Measurements from ENCODE around the gene SPATA25. TPM values are rescaled to one million over a fixed set of nuclear protein-coding genes. Genes with fewer than 3 reads are reported as not detected.

The SPATA25 gene
- polyA plus RNA-seq, 1 donor (not counting 4 experiments of a cell fraction or from before 2014, with no cell fraction given), result not detected

- no peaks in the 10 kb centered on the region for H4K20me1 ChIP-seq (ENCODE audit: control insufficient read depth, extremely low read depth, insufficient read depth, low read length)
- no peak overlapping the region for H3K4me3 ChIP-seq (ENCODE audit: control insufficient read depth in 2 of 3, extremely low read depth in 1 of 3, insufficient read depth in 2 of 3, low read depth in 1 of 3, low read length in 3 of 3)
- no peak for TF ChIP-seq CTCF (optimal IDR thresholded peaks at IDR 0.05 in 1 of 3, IDR thresholded peaks at IDR 0.05 in 1 of 3, conservative IDR thresholded peaks at IDR 0.05 in 1 of 3; ENCODE audit: extremely low read depth in 1 of 3, insufficient read depth in 2 of 3, low read length in 3 of 3)
- no peaks in the 10 kb centered on the region for H3K9me1 ChIP-seq (ENCODE audit: control insufficient read depth, extremely low read depth, insufficient read depth, low read length)
- dilution Hi-C loops (cut with MboI; ENCODE audit: extremely low pct_ligation_motif_present, low sequenced_read_pairs), result no loop called here
- FAIRE-seq (no peak), DNase-seq (ENCODE audit: low read depth, low spot score) (no peak)
- H3K4me2 ChIP-seq (ENCODE audit: control insufficient read depth, extremely low read depth, insufficient read depth, low read depth, low read length), result no peak overlapping the region
- H3K27ac ChIP-seq (ENCODE audit: control insufficient read depth, insufficient read depth, low read length), result no peak overlapping the region
- H3K79me2 ChIP-seq (ENCODE audit: control insufficient read depth, insufficient read depth, low read length), result no peaks in the 10 kb centered on the region
- no peaks in the 10 kb centered on the region for H3K9me3 ChIP-seq (ENCODE audit: control insufficient read depth, low read depth, low read length)
- no peak overlapping the region for H3K9ac ChIP-seq (ENCODE audit: control insufficient read depth, extremely low read depth, insufficient read depth, low read length)
- no peaks in the 10 kb centered on the region for H3K4me1 ChIP-seq (ENCODE audit: control insufficient read depth, extremely low read depth, insufficient read depth, low read length)
- H3K36me3 ChIP-seq (ENCODE audit: control insufficient read depth in 2 of 2, extremely low read depth in 1 of 2, insufficient read depth in 2 of 2, low read length in 2 of 2), result no peaks in the 10 kb centered on the region
- no peak overlapping the region for H2AFZ ChIP-seq (ENCODE audit: control insufficient read depth, low read length)
- H3K27me3 ChIP-seq (ENCODE audit: control insufficient read depth, extremely low read depth, insufficient read depth, low read length), result no peaks in the 10 kb centered on the region
Measured at GRCh38 chr20:45918182-45918737, 30.8 kb upstream of the SPATA25 start.

GRCh38 chr20:45917790-45918141 is 30.3 kb upstream of the SPATA25 start:
- H3K4me1 ChIP-seq (ENCODE audit: control insufficient read depth, extremely low read depth, insufficient read depth, low read length), result no peaks in the 10 kb centered on the region
- no peak overlapping the region for H3K27ac ChIP-seq (ENCODE audit: control insufficient read depth, insufficient read depth, low read length)

More at GRCh38 chr20:45917790-45918141, 30.3 kb upstream of the SPATA25 start:
- Histone ChIP-seq H3K9me1 (ENCODE audit: control insufficient read depth, extremely low read depth, insufficient read depth, low read length) (no peaks in the 10 kb centered on the region), H4K20me1 (ENCODE audit: control insufficient read depth, extremely low read depth, insufficient read depth, low read length) (no peaks in the 10 kb centered on the region), H3K79me2 (ENCODE audit: control insufficient read depth, insufficient read depth, low read length) (no peaks in the 10 kb centered on the region), H3K9me3 (ENCODE audit: control insufficient read depth, low read depth, low read length) (no peaks in the 10 kb centered on the region), H3K9ac (ENCODE audit: control insufficient read depth, extremely low read depth, insufficient read depth, low read length) (no peak overlapping the region), H2AFZ (ENCODE audit: control insufficient read depth, low read length) (no peak overlapping the region), H3K27me3 (ENCODE audit: control insufficient read depth, extremely low read depth, insufficient read depth, low read length) (no peaks in the 10 kb centered on the region), H3K4me2 (ENCODE audit: control insufficient read depth, extremely low read depth, insufficient read depth, low read depth, low read length) (no peak overlapping the region), H3K4me3 (ENCODE audit: control insufficient read depth in 2 of 3, extremely low read depth in 1 of 3, insufficient read depth in 2 of 3, low read depth in 1 of 3, low read length in 3 of 3) (no peak overlapping the region), H3K36me3 (ENCODE audit: control insufficient read depth in 2 of 2, extremely low read depth in 1 of 2, insufficient read depth in 2 of 2, low read length in 2 of 2) (no peaks in the 10 kb centered on the region)
- FAIRE-seq (no peak), DNase-seq (ENCODE audit: low read depth, low spot score) (no peak)
- dilution Hi-C loops (cut with MboI; ENCODE audit: extremely low pct_ligation_motif_present, low sequenced_read_pairs), result no loop called here
- TF ChIP-seq EZH2 (IDR thresholded peaks at IDR 0.05; ENCODE audit: low read length), result no peak
- no peak for TF ChIP-seq CTCF (optimal IDR thresholded peaks at IDR 0.05 in 1 of 3, IDR thresholded peaks at IDR 0.05 in 1 of 3, conservative IDR thresholded peaks at IDR 0.05 in 1 of 3; ENCODE audit: extremely low read depth in 1 of 3, insufficient read depth in 2 of 3, low read length in 3 of 3)
